GM23338 (cell line): ENCODE results near the gene LUZP2. TPM values are rescaled to one million over a fixed set of nuclear protein-coding genes. Genes with fewer than 3 reads are reported as not detected.

Source experiments
- ATAC-seq: fragments of 200-7000 bp; cut with Tn5 transposase; 3 replicates; pipeline ENCODE4 v1.9.1; 2020
- DNase-seq: peaks from one replicate; pipeline ENCODE4 v3.0.0-alpha.2; 2015; ENCODE audit warnings: low spot score
- H2AFZ ChIP-seq: fragments of 200-600 bp; sonication (generic); 2 replicates; pipeline ENCODE4 v1.8.0; 2016; ENCODE audit warnings: antibody characterized with exemption, mild to moderate bottlenecking, moderate library complexity
- H3F3A ChIP-seq: fragments of 200-600 bp; sonication (generic); replicated peaks from 2 replicates; pipeline ENCODE4 v1.8.0; 2017; ENCODE audit warnings: antibody characterized with exemption, mixed run types, low read depth
- H3K27ac ChIP-seq: fragments of 200-600 bp; sonication (generic); 2 replicates; pipeline ENCODE4 v1.6.1; 2016; ENCODE audit warnings: low read depth
- H3K27me3 ChIP-seq: fragments of 200-600 bp; sonication (generic); 2 replicates; pipeline ENCODE4 v1.8.0; 2016; ENCODE audit warnings: mild to moderate bottlenecking, mixed run types, moderate library complexity; ENCODE audit not compliant: insufficient read depth
- H3K36me3 ChIP-seq: fragments of 200-600 bp; sonication (generic); 2 replicates; pipeline ENCODE4 v1.8.0; 2016; ENCODE audit warnings: mild to moderate bottlenecking; ENCODE audit not compliant: insufficient read depth
- H3K4me1 ChIP-seq: fragments of 200-600 bp; sonication (generic); 2 replicates; pipeline ENCODE4 v1.8.0; 2016; ENCODE audit warnings: mild to moderate bottlenecking, moderate library complexity; ENCODE audit not compliant: insufficient read depth
- H3K4me2 ChIP-seq: fragments of 200-600 bp; sonication (generic); 2 replicates; pipeline ENCODE4 v1.7.1; 2017; ENCODE audit warnings: mixed run types
- H3K4me3 ChIP-seq: fragments of 200-600 bp; sonication (generic); 2 replicates; pipeline ENCODE4 v1.6.1; 2016; ENCODE audit warnings: mixed run types
- H3K79me2 ChIP-seq: fragments of 200-600 bp; sonication (generic); replicated peaks from 2 replicates; pipeline ENCODE4 v1.8.0; 2017; ENCODE audit warnings: mild to moderate bottlenecking; ENCODE audit not compliant: insufficient read depth
- H3K9me2 ChIP-seq: fragments of 200-600 bp; sonication (generic); 2 replicates; pipeline ENCODE4 v1.8.0; 2017; ENCODE audit not compliant: insufficient read depth
- H4K20me1 ChIP-seq: fragments of 200-600 bp; sonication (generic); replicated peaks from 2 replicates; pipeline ENCODE4 v1.8.0; 2017; ENCODE audit warnings: mild to moderate bottlenecking; ENCODE audit not compliant: insufficient read depth
- H3K27ac Mint-ChIP-seq: 2 replicates; pipeline ENCODE4 v1.8.0; 2020; ENCODE audit warnings: inconsistent platforms, mild to moderate bottlenecking, moderate library complexity, mixed read lengths
- H3K27me3 Mint-ChIP-seq: 3 replicates; pipeline ENCODE4 v1.8.0; 2022; ENCODE audit warnings: low read depth, mild to moderate bottlenecking, moderate library complexity, mixed read lengths, inconsistent platforms; ENCODE audit not compliant: insufficient read depth, poor library complexity
- H3K36me3 Mint-ChIP-seq: 3 replicates; pipeline ENCODE4 v1.8.0; 2021; ENCODE audit warnings: low read depth, mild to moderate bottlenecking, inconsistent platforms, moderate library complexity, mixed read lengths
- H3K4me1 Mint-ChIP-seq: 3 replicates; pipeline ENCODE4 v1.8.0; 2020; ENCODE audit warnings: mild to moderate bottlenecking, inconsistent platforms, mixed read lengths
- H3K4me3 Mint-ChIP-seq: 3 replicates; pipeline ENCODE4 v1.8.0; 2021; ENCODE audit warnings: moderate library complexity, mild to moderate bottlenecking, inconsistent platforms, mixed read lengths
- H3K9me3 Mint-ChIP-seq: 3 replicates; pipeline ENCODE4 v1.8.0; 2020; ENCODE audit warnings: moderate library complexity, mild to moderate bottlenecking, inconsistent platforms, mixed read lengths
- CREB1 ChIP-seq: fragments of 250-450 bp; sonication (Bioruptor Pico); IDR thresholded peaks from 2 replicates; pipeline ENCODE4 v1.5.0; 2020; ENCODE audit warnings: low read depth, mild to moderate bottlenecking, moderate library complexity
- CTCF ChIP-seq, 2 experiments: fragments of 200-600 bp in 1 of 2; sonication (generic) in 1 of 2; conservative IDR thresholded peaks; 2 replicates each; pipeline versions ENCODE4 v1.5.1 to v1.6.1; 2016 to 2017; ENCODE audit warnings: antibody characterized with exemption in 2 of 2, low read depth in 2 of 2, mild to moderate bottlenecking in 2 of 2, moderate library complexity in 1 of 2
- EZH2 ChIP-seq: fragments of 200-600 bp; sonication (generic); IDR thresholded peaks from one replicate; pipeline ENCODE4 v1.8.0; 2017; ENCODE audit warnings: antibody characterized with exemption, mild to moderate bottlenecking, low read depth; ENCODE audit not compliant: unreplicated experiment
- EZH2phosphoT487 ChIP-seq: fragments of 200-600 bp; sonication (generic); IDR thresholded peaks from one replicate; pipeline ENCODE4 v1.8.1; 2018; ENCODE audit warnings: antibody characterized with exemption; ENCODE audit not compliant: unreplicated experiment
- ZNF114 ChIP-seq: fragments of 250-450 bp; sonication (Bioruptor Pico); IDR thresholded peaks from 2 replicates; pipeline ENCODE4 v1.5.0; 2020; ENCODE audit warnings: mild to moderate bottlenecking, moderate library complexity
- ZNF331 ChIP-seq: fragments of 250-450 bp; sonication (Bioruptor Pico); IDR thresholded peaks from 2 replicates; pipeline ENCODE4 v1.5.0; 2020; ENCODE audit warnings: low read depth, mild to moderate bottlenecking, moderate library complexity
- ZNF462 ChIP-seq: fragments of 250-450 bp; sonication (Bioruptor Pico); IDR thresholded peaks from 2 replicates; pipeline ENCODE4 v1.5.0; 2020; ENCODE audit warnings: mild to moderate bottlenecking, moderate library complexity
- polyA plus RNA-seq: library from polyadenylated mRNA; unstranded; fragments of >200 nt; fragmentation: Nextera tagmentation; extraction: Ambion mirVana; gene quantifications from 2 replicates; pipeline ENCODE4 v1.2.1, GENCODE V29; 2016
- total RNA-seq: library from RNA; depleted of rRNA; stranded (reverse); fragments of >200 nt; shearing (Covaris generic); gene quantifications from 2 replicates; pipeline ENCODE4 v1.2.3, GENCODE V29; 2014

Gene LUZP2
- total and polyA plus RNA-seq, 2 experiments from 2014 or later: 2.0 to 9.2 TPM

GRCh38 chr11:24819863-24820434 lies 323.1 kb downstream of the LUZP2 start:
- Histone ChIP-seq H3K9me2 (no peaks in the 10 kb centered on the region), H3K27me3 (no peaks in the 10 kb centered on the region), H3K4me1 (no peaks in the 10 kb centered on the region), H3K4me2 (no peak overlapping the region), H4K20me1 (no peaks in the 10 kb centered on the region), H2AFZ (no peak overlapping the region), H3K79me2 (no peaks in the 10 kb centered on the region), H3K36me3 (no peaks in the 10 kb centered on the region), H3K27ac (no peak overlapping the region), H3F3A (no peaks in the 10 kb centered on the region), H3K4me3 (no peak overlapping the region)
- H3K27ac Mint-ChIP-seq: no peak overlapping the region
- no peak overlapping the region for H3K4me3 Mint-ChIP-seq
- TF ChIP-seq ZNF114 (CRISPR knock-in tag): no peak
- no peak for TF ChIP-seq CREB1 (CRISPR knock-in tag)
- TF ChIP-seq EZH2phosphoT487: no peak
- 0 out of 4 replicates have a peak, but pooled peaks of 1 of the 2 experiments have one; percentile 2 for TF ChIP-seq CTCF (conservative IDR thresholded peaks at IDR 0.05; ENCODE audit: low read depth in 2 of 2)
- no peak for TF ChIP-seq EZH2
- peaks cover 7% of the 10 kb centered on the region for H3K4me1 Mint-ChIP-seq
- no peaks in the 10 kb centered on the region for H3K9me3 Mint-ChIP-seq
- no peak for DNase-seq
- ATAC-seq: no peak
- no peaks in the 10 kb centered on the region for H3K36me3 Mint-ChIP-seq
- H3K27me3 Mint-ChIP-seq: no peaks in the 10 kb centered on the region

GRCh38 chr11:24820541-24820940 lies 323.7 kb downstream of the LUZP2 start:
- no peaks in the 10 kb centered on the region for H3K27me3 ChIP-seq
- ATAC-seq: no peak
- TF ChIP-seq ZNF331 (CRISPR knock-in tag): no peak
- TF ChIP-seq EZH2: no peak
- TF ChIP-seq EZH2phosphoT487: no peak
- H3K4me3 Mint-ChIP-seq: no peak overlapping the region
- no peaks in the 10 kb centered on the region for H3K36me3 ChIP-seq
- no peaks in the 10 kb centered on the region for H3K9me3 Mint-ChIP-seq
- H3F3A ChIP-seq: no peaks in the 10 kb centered on the region
- no peak overlapping the region for H3K4me2 ChIP-seq
- H3K27ac Mint-ChIP-seq: no peak overlapping the region
- no peaks in the 10 kb centered on the region for H3K79me2 ChIP-seq
- no peaks in the 10 kb centered on the region for H3K27me3 Mint-ChIP-seq
- H3K9me2 ChIP-seq: no peaks in the 10 kb centered on the region
- H3K4me1 Mint-ChIP-seq: peaks cover 7% of the 10 kb centered on the region
- no peak overlapping the region for H2AFZ ChIP-seq
- no peaks in the 10 kb centered on the region for H3K36me3 Mint-ChIP-seq
- no peak overlapping the region for H3K27ac ChIP-seq
- no peaks in the 10 kb centered on the region for H3K4me1 ChIP-seq
- H3K4me3 ChIP-seq: no peak overlapping the region
- no peak for DNase-seq
- H4K20me1 ChIP-seq: no peaks in the 10 kb centered on the region

GRCh38 chr11:24828938-24829605 lies 332.2 kb downstream of the LUZP2 start:
- DNase-seq (peak; percentile 7), ATAC-seq (no peak)
- Histone ChIP-seq H3K4me1 (peaks cover 10% of the 10 kb centered on the region; the same call in 1 of the 2 replicates), H3F3A (no peaks in the 10 kb centered on the region), H3K79me2 (no peaks in the 10 kb centered on the region), H3K36me3 (no peaks in the 10 kb centered on the region), H3K9me2 (no peaks in the 10 kb centered on the region), H4K20me1 (no peaks in the 10 kb centered on the region), H3K4me2 (no peak overlapping the region), H3K27ac (no peak overlapping the region), H2AFZ (peak overlapping the region; percentile 11; the same call in 1 of the 2 replicates), H3K27me3 (no peaks in the 10 kb centered on the region), H3K4me3 (no peak overlapping the region)
- Mint-ChIP-seq H3K27me3 (peaks cover 2% of the 10 kb centered on the region), H3K27ac (peak overlapping the region; percentile 81), H3K9me3 (no peaks in the 10 kb centered on the region), H3K36me3 (no peaks in the 10 kb centered on the region), H3K4me3 (no peak overlapping the region), H3K4me1 (peaks cover 9% of the 10 kb centered on the region)
- TF ChIP-seq EZH2phosphoT487 (no peak), ZNF462 (CRISPR knock-in tag) (no peak)
